Measurements from ENCODE around the gene CNOT11.

- TF ChIP-seq CTCF (IDR thresholded peaks at IDR 0.05) (no peak), POLR2A (IDR thresholded peaks at IDR 0.05) (no peak)
These were observed 47.5 kb downstream of the CNOT11 start for GRCh38 chr2:101300164-101300563.
